HG03280 (cell line): ENCODE results near the gene FAM228B.
"Not testable (repeated sequence)": the region's sequence is repeated elsewhere in the genome, so short reads cannot be mapped to it uniquely, and the experiment has no call there.

Experiments
- ATAC-seq: cut with Tn5 transposase; IDR thresholded peaks from one replicate; pipeline ENCODE4 v1.9.1; 2021; ENCODE audit warnings: mild to moderate bottlenecking, moderate library complexity; ENCODE audit not compliant: unreplicated experiment

FAM228B gene

DNA sequence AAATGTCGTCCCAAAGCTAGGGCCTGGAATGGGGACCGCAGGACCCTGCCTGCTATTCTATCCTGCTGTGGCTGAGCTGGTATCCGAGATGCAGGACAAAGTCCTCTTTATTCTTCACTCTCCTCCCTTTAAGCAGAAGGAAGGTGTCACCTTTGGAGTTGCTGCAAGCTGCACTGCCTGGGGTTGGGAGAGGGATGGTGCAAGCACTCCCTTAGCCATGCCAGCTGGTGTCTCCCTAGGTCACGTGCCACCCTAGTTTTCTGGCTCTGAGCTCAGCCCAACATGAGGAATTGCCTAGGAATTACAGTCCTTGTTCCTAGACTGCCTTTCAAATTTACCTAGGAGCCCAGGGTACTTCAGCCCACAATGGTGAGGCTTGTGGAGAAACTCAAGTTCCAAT lies 30.2 kb downstream of the FAM228B start:
- no peak for ATAC-seq

- no peak for ATAC-seq
Observed at GRCh38 chr2:24158131-24158530, 34.9 kb downstream of the FAM228B start.

GRCh38 chr2:24159708-24160107 lies 36.4 kb downstream of the FAM228B start:
- no peak for ATAC-seq

GRCh38 chr2:24160761-24161160 lies 37.5 kb downstream of the FAM228B start:
- no peak for ATAC-seq

- ATAC-seq: no peak
Observed at GRCh38 chr2:24162494-24162893, 39.2 kb downstream of the FAM228B start.

GRCh38 chr2:24163186-24163585 lies 39.9 kb downstream of the FAM228B start:
- no peak for ATAC-seq

- no peak for ATAC-seq
Observed at GRCh38 chr2:24163601-24164000, 40.3 kb downstream of the FAM228B start.

DNA sequence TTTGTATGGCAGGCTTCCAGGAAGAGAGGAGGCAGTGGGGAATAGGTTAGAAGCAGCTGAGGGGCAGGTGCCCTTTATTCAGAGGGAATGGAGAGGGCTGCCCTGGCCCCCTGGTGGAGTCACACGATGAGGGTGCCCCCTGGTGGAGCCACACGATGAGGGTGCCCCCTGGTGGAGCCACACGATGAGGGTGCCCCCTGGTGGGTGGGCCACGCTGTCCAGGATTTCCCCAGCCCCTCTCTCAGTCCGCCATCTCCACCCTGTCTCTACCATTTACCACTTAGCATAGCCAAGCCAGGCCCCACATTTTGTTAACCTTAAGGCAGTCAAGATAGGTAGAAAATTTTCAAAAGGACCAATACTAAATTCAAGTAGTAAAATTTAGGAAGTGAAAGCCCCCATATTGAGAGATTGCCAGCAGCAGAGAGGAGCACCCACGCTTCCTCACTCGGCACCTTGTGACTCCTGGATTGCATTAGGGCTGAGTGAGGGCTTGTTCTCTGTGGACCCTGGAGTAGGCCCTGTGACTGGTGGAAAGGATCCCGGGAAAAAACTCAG lies 41.2 kb downstream of the FAM228B start:
- peak; percentile 83 for ATAC-seq

DNA sequence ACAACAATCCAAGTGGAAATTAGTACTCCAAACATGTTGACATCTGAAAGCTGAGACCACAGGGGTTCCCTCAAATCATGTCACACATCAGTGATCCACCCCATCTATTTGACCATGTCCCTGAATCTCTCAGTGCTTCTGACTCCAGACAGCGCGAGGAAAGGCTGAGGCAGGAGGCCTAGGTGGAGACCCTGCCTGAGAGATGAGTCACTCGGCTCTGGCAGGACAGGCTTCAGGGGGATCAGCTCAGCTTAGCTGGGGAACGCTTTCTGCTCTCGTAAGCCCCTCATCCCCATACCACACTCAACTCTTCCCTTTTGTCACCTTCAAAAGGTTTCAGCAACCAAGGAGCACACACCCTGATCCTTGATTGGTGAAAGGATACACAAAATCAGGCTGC lies 45.8 kb downstream of the FAM228B start:
- ATAC-seq: no peak

DNA sequence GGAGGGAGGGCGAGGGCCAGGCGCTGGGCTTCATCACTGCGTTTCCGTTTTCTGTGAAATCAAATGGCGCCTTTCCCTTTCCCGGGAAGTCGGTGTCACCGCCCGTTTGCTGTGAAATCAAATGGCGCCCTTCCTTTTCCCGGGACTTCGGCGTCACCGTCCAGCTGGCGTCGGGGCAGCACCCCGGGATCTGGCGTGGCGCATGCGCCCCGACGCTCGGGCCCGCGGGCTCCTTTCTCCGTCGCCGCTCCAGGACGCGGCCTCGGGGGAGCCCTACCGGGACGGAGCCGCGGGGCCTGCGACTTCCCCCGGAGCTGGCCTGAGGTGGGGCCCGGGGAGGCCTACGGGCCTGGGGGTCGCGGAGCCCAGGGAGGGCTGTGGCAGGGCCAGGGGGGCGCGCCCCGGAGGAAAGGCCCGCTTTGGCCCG lies 51.6 kb downstream of the FAM228B start, which contains the start of gene FAM228A:
Gene FAM228A, plus strand, starts transcription at position 203 of the 427 bp plus-strand sequence. CDS start 428 bp downstream, outside the sequence.
- ATAC-seq: no peak

DNA sequence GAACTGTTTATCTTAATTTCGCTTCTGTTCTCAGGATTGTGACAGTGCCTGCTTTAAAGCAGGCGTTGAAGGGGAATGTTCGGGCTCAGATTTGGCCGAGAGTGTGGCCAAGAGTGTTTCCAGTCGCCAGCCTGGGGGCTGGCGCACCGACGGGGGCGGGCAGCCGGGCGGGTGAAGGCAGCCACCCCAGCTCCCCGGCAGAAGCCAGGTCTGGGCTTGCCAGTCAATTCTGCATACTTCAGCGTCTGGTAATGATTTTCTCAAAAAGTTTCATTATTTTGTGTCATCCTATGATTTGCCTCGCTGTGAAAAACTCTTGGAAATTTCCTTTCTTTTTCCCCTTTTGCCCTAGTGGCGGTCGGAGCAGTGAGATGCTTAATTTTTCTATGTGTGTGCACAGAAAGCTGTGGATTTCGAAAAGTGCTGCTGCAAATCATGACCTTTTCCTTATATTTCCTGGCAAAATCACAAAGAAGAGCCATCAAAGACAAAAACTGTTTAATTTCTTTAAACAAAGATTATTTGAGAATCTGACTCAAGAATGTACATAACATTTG lies 52.4 kb downstream of the FAM228B start:
- ATAC-seq: no peak

GRCh38 chr2:24176326-24176725 lies 53.1 kb downstream of the FAM228B start:
- ATAC-seq: no peak

GRCh38 chr2:24179683-24180082 lies 56.4 kb downstream of the FAM228B start:
- ATAC-seq: no peak

DNA sequence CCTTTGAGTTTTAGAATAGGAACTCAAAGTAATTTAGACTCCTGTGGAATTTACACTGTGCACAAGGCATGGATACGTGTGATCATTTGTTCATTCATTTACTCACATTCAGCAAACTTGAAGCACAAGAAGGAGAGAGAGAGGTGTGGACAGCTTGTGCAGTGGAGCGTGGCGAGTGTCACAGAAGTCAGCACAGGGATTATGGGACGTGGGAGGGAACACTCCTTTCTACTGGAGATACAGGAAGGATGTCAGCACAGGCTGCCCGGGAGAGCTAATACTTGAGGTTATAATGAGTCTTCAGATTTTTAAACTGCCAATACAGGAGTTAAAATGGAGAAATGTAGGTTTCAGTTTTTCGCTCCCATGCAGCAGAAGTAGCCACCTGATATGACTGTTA lies 58.6 kb downstream of the FAM228B start:
- no peak for ATAC-seq

DNA sequence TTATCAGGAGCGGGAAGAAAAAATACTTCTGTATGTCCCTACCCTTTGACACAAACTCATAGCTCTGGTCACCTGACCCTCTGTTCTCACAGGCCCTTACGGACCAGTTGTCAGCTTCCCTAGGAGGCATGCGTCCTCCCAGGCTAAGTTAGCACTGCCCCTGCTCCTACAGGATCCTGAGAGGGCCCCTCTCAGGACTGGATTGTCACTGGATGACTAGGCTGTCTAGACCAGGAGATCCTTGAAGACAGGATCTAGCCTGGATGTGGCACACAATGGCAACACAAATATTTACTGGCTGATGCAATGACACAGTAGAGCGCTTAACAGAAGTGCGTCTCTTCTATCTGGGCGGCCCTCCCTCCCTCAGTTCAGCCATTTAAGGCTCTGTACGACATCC lies 59.2 kb downstream of the FAM228B start:
- ATAC-seq: no peak

DNA sequence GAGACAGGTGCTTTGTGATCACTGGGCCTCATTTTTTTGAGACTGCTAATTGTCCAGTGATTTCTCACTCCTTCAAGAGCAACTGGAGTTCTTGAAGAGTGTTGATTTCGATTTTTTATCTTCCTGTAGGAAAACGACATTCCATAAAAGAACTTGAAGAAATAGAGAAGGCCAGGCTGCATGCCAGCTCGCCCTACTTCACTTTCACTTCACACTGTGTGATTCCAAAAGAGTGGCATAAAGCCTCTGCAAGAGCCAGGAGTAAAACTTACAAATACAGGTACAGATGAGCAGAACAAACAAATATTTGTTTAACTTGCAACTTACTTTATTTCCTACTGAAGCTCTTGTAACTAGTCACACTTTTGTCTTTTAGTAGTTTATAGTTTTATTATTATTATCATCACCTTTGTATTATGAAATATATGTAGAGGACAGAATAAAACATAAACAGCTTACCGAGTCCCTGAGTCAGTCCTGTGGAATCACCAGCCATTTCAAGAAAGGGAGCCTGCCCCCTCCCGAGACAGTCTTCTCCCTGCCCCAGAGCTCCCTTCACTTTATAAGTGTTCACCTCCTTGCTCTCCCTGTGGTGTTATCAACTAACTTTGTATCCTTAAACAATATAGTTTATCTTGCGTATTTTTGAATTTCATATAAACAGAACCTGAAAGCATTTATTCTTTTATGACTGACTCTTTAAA lies 60.2 kb downstream of the FAM228B start:
- no peak for ATAC-seq

DNA sequence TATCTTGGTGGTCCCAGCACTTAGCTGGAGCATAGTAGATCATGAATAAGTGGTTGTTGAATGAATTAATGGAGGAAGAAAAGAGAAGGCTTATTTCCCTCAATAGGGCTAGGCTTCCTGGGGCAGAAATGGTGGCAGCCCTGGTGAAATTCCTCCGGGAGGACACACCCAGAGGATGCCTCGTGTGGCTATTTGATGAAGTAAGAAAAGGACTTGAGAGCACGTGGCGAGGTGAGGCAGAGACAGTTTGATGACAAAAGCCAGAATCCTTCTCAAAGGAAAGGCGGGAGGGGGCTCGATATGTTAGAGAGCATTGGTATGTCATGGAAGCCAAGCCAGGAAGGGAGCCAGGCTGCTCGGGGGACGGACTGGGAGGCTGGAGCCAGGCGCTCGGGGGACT lies 66.3 kb downstream of the FAM228B start:
- ATAC-seq: no peak

DNA sequence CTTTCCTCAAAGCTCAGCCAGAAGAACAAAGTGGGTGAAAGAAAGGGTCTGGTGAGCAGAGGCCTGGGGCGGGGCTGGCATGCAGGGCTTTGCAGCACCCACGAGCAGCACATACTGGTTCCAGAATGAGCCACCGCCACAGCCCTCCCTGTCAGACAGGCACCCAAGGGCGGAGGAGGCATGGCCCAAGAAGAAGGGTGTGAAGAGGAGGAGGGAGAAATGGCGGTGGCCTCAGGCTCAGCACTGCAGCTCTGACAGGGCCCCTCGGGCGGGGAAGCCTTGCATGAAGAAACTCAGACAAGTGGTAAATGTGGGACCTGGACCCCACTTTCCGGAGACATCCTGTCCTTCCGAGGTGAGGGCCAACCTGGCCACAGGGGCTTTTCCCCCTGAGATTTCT lies 67.2 kb downstream of the FAM228B start:
- no peak for ATAC-seq

- ATAC-seq: no peak
Observed at GRCh38 chr2:24191156-24191555, 67.9 kb downstream of the FAM228B start.

GRCh38 chr2:24191848-24192247 lies 68.6 kb downstream of the FAM228B start:
- no peak for ATAC-seq

DNA sequence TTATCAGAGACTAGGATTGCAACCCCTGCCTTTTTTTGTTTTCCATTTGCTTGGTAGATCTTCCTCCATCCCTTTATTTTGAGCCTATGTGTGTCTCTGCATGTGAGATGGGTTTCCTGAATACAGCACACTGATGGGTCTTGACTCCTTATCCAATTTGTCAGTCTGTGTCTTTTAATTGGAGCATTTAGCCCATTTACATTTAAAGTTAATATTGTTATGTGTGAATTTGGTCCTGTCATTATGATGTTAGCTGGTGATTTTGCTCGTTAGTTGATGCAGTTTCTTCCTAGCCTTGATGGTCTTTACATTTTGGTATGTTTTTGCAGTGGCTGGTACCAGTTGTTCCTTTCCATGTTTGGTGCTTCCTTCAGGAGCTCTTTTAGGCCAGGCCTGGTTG lies 73.9 kb downstream of the FAM228B start:
- not testable (repeated sequence) for ATAC-seq

DNA sequence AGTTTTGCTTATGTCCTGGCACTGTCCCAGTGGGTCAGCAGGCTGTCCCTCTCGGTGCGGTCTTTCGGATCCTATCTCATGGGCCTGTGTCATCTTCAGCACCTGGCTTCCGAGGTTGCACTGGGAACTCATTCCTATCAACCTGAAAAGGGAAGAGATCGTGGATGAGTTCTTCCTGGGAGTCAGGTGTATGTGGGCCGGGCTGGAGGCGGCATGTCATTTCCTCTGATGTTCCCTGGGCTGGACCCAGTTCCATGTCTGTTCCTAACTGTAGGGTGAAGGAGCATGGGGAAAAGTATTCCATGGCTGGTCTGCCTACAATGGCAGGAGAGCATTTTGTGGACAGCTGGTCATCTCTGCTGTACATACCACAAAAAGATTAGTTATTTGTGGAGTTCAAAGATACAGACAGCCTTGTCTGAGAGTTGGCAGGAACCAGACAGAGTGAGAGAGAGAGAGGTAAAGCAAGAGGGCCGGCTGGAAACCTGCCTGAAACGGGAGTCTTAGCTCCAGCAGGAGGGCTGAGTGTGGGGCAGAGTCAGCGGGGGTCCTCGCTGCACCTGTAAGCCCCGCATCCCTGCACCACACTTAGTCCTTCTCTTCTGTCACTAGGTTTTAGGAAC lies 76.8 kb downstream of the FAM228B start:
- no peak for ATAC-seq
